ENCODE results near the gene RELN. TPM values are rescaled to one million over a fixed set of nuclear protein-coding genes. Genes with fewer than 3 reads are reported as not detected.

Gene RELN
- total RNA-seq, 4 donors from 2014 or later: 0.02 to 0.73 (median 0.39) TPM; not detected in 1

DNA sequence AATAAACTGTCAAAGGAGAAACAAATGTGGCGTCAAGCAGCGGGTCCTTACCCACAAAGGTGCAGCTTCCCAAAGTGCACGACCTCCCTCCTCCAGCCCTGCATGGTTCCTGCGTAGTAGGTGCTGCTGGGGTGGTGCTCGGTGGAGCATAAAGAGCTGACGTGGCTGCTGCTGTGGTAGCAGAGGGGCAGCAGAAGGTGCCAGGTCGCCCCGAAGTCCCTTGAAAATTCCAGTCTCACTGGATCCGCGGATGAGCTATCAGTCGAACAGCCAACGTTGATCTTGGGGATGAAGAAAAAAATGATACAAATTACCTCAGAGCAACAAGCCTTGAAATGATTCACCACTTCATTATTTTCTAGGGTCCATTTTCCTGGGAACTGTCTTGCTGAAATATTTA lies 438.4 kb downstream of the RELN start:
- no peak overlapping the region for H3K4me3 ChIP-seq
- no peak for TF ChIP-seq POLR2A (IDR thresholded peaks at IDR 0.05)
- TF ChIP-seq, protein P1, sequence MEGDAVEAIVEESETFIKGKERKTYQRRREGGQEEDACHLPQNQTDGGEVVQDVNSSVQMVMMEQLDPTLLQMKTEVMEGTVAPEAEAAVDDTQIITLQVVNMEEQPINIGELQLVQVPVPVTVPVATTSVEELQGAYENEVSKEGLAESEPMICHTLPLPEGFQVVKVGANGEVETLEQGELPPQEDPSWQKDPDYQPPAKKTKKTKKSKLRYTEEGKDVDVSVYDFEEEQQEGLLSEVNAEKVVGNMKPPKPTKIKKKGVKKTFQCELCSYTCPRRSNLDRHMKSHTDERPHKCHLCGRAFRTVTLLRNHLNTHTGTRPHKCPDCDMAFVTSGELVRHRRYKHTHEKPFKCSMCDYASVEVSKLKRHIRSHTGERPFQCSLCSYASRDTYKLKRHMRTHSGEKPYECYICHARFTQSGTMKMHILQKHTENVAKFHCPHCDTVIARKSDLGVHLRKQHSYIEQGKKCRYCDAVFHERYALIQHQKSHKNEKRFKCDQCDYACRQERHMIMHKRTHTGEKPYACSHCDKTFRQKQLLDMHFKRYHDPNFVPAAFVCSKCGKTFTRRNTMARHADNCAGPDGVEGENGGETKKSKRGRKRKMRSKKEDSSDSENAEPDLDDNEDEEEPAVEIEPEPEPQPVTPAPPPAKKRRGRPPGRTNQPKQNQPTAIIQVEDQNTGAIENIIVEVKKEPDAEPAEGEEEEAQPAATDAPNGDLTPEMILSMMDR (IDR thresholded peaks at IDR 0.05 in 4 of 5, conservative IDR thresholded peaks at IDR 0.05 in 1 of 5): no peak
- no peaks in the 10 kb centered on the region for H3K36me3 ChIP-seq
- H3K27ac ChIP-seq: no peak overlapping the region
- DNase-seq (no peak), ATAC-seq (no peak)
- in situ Hi-C loops (cut with MboI; ENCODE audit: low sequenced_read_pairs in 4 of 4): loop anchor here in 1 of 4 donors (25.0 kb wide), 1 partner anchor 611 kb away; no protein-coding TSS in a partner anchor
- intact Hi-C loops (cut with DNase I; ENCODE audit: low total_unique reads): no loop called here
- no peaks in the 10 kb centered on the region for H3K4me1 ChIP-seq
- no peaks in the 10 kb centered on the region for H3K27me3 ChIP-seq
- H3K9me3 ChIP-seq: no peaks in the 10 kb centered on the region

DNA sequence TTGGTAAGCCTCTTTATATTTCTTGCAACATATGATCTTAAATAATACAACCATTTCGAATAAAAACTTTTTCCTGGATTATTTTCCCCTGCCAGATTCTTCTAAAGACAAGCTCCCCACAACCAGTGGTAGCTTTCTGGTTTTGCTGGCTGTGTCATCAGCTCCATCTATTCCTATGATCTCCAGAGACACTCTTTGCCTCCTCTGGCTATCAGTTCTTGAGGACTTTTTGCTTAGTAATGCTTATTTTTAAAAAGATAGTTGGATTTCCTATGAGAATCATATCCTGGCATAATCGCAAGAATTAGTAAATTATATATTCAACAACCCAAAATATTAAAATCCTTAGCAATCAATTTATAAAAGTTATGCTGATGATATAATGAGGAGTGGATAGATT lies 439.7 kb downstream of the RELN start:
- intact Hi-C loops (cut with DNase I; ENCODE audit: low total_unique reads): no loop called here
- Histone ChIP-seq H3K36me3 (no peaks in the 10 kb centered on the region), H3K4me3 (no peak overlapping the region), H3K27me3 (no peaks in the 10 kb centered on the region), H3K4me1 (no peaks in the 10 kb centered on the region), H3K9me3 (no peaks in the 10 kb centered on the region), H3K27ac (no peak overlapping the region)
- in situ Hi-C loops (cut with MboI; ENCODE audit: low sequenced_read_pairs in 4 of 4): loop anchor here in 1 of 4 donors (25.0 kb wide), 1 partner anchor 613 kb away; no protein-coding TSS in a partner anchor
- DNase-seq (no peak), ATAC-seq (no peak)
- TF ChIP-seq, protein P1 (IDR thresholded peaks at IDR 0.05 in 4 of 5, conservative IDR thresholded peaks at IDR 0.05 in 1 of 5): no peak
- TF ChIP-seq POLR2A (IDR thresholded peaks at IDR 0.05): no peak

DNA sequence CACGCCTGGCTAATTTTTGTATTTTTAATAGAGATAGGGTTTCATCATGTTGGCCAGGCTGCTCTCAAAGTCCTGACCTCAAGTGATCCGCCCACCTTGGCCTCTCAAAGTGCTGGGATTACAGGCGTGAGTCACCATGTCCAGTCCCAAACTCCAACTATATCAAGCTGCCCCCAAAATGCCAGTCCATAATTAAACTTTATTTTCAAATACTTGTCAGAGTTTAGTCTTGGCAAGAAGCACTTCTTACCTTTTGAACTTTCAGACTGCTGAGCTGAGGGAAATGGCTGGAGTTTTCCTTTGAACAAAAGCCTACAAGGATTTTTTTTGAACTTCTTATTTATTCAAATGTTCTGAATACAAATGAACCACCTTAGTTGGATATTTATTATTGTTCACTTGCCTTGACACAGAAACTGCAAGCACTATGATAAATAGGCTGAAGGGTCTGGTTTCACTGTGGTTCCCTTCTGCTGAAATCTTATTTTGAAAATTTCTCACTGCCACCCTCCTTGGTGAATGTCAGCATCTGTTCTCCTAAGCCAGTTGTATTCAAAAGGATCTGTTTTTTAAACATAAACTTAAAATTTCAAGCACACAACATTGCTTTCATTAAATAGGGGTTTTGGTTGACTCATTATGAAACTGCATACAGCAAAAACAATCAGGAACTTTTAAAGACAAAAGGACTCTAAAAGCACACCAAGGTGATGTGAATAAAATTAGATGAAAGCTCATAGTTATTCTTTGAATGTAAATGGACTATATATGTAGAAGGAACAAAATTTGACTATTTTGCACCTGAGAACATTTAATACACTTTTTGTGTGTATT lies 441.8 kb downstream of the RELN start:
- no peaks in the 10 kb centered on the region for H3K9me3 ChIP-seq
- TF ChIP-seq, protein P1 (IDR thresholded peaks at IDR 0.05 in 4 of 5, conservative IDR thresholded peaks at IDR 0.05 in 1 of 5): no peak
- no peak for TF ChIP-seq POLR2A (IDR thresholded peaks at IDR 0.05)
- no peaks in the 10 kb centered on the region for H3K27me3 ChIP-seq
- in situ Hi-C loops (cut with MboI; ENCODE audit: low sequenced_read_pairs in 4 of 4) (no loop called here), intact Hi-C loops (cut with DNase I; ENCODE audit: low total_unique reads) (no loop called here)
- ATAC-seq: no peak
- H3K27ac ChIP-seq: no peak overlapping the region
- no peaks in the 10 kb centered on the region for H3K4me1 ChIP-seq
- DNase-seq: no peak
- no peaks in the 10 kb centered on the region for H3K36me3 ChIP-seq
- no peak overlapping the region for H3K4me3 ChIP-seq

DNA sequence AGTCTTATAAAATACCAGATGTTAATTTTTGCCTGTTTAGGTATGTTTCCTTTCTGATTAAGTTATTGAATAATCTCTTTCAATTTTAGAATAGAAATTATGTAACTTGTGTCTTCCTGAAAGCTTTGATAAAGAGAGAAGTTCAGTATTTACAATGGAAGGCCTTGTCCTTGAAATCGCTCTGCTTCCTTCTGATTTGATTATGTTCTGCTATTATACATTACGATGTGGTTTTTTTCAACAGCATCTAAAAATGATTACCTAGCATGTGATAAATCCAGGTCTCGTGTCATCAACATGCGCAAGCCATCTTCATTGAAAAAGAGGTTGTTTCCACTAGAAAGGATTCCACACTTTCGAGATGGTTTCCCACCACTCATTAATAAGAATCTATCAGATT lies 447.0 kb downstream of the RELN start:
- no peak overlapping the region for H3K27ac ChIP-seq
- ATAC-seq: no peak
- H3K27me3 ChIP-seq: no peaks in the 10 kb centered on the region
- TF ChIP-seq POLR2A (IDR thresholded peaks at IDR 0.05): no peak
- TF ChIP-seq, protein P1 (IDR thresholded peaks at IDR 0.05 in 4 of 5, conservative IDR thresholded peaks at IDR 0.05 in 1 of 5): no peak
- DNase-seq: no peak
- no peaks in the 10 kb centered on the region for H3K36me3 ChIP-seq
- H3K9me3 ChIP-seq: no peaks in the 10 kb centered on the region
- H3K4me1 ChIP-seq: no peaks in the 10 kb centered on the region
- intact Hi-C loops (cut with DNase I; ENCODE audit: low total_unique reads) (no loop called here), in situ Hi-C loops (cut with MboI; ENCODE audit: low sequenced_read_pairs in 4 of 4) (no loop called here)
- H3K4me3 ChIP-seq: no peak overlapping the region

Data from gastrocnemius medialis (tissue), 4 donors.